Liver (tissue), 9 donors: ENCODE data around the gene SCLY. TPM values are rescaled to one million over a fixed set of nuclear protein-coding genes. Genes with fewer than 3 reads are reported as not detected.
A peak's percentile ranks its signal among the peaks of the same experiment; 100 is the strongest.

ENCODE experiments used
- DNase-seq: peaks from one replicate; pipeline ENCODE4 v3.0.0-alpha.2; 2017; ENCODE audit warnings: low spot score
- H3K27ac ChIP-seq, 2 donors: one replicate each; pipeline ENCODE4 v1.7.0; 2013; ENCODE audit warnings: inconsistent platforms in 2 of 2, low read length in 2 of 2, control low read depth in 1 of 2, low read depth in 1 of 2, mild to moderate bottlenecking in 1 of 2
- H3K27me3 ChIP-seq, 4 donors: one replicate each; pipeline versions ENCODE4 v1.6.1 to v1.7.0; 2013; ENCODE audit warnings: low read length in 3 of 4, inconsistent platforms in 1 of 4, mild to moderate bottlenecking in 1 of 4, moderate library complexity in 1 of 4; ENCODE audit not compliant: control insufficient read depth in 4 of 4, insufficient read depth in 4 of 4
- H3K36me3 ChIP-seq, 4 donors: one replicate each; pipeline versions ENCODE4 v1.6.1 to v1.7.0; 2013; ENCODE audit warnings: low read length in 3 of 4, mild to moderate bottlenecking in 3 of 4, low read depth in 1 of 4, moderate library complexity in 1 of 4; ENCODE audit not compliant: control insufficient read depth in 4 of 4, insufficient read depth in 3 of 4
- H3K4me1 ChIP-seq, 4 donors: one replicate each; pipeline versions ENCODE4 v1.6.1 to v1.7.0; 2013; ENCODE audit warnings: low read length in 3 of 4, mild to moderate bottlenecking in 3 of 4, moderate library complexity in 1 of 4; ENCODE audit not compliant: control insufficient read depth in 4 of 4, insufficient read depth in 4 of 4
- H3K4me3 ChIP-seq, 3 donors: one replicate each; pipeline versions ENCODE4 v1.6.1 to v1.7.0; 2013; ENCODE audit warnings: low read length in 3 of 3, control low read depth in 1 of 3, low read depth in 1 of 3, mild to moderate bottlenecking in 1 of 3
- H3K9ac ChIP-seq, 2 donors: one replicate each; pipeline ENCODE4 v1.7.0; 2013; ENCODE audit warnings: low read length in 2 of 2, mild to moderate bottlenecking in 2 of 2, moderate library complexity in 2 of 2, control low read depth in 1 of 2, low read depth in 1 of 2
- H3K9me3 ChIP-seq, 4 donors: one replicate each; pipeline versions ENCODE4 v1.6.1 to v1.7.0; 2013; ENCODE audit warnings: low read length in 3 of 4; ENCODE audit not compliant: control insufficient read depth in 4 of 4
- ATF3 ChIP-seq: IDR thresholded peaks from 2 replicates; pipeline ENCODE4 v1.6.1; 2016; ENCODE audit warnings: antibody characterized with exemption
- CTCF ChIP-seq: fragments of 150-350 bp; IDR thresholded peaks from 2 replicates; pipeline ENCODE4 v1.5.1; 2017; ENCODE audit warnings: improper control_type of control experiment, low read depth, low read length; ENCODE audit not compliant: missing input control
- EGR1 ChIP-seq, 2 donors: IDR thresholded peaks; 2 replicates each; pipeline ENCODE4 v1.6.1; 2016 to 2018; ENCODE audit warnings: antibody characterized with exemption in 2 of 2, low read depth in 2 of 2
- FOXA1 ChIP-seq: IDR thresholded peaks from 2 replicates; pipeline ENCODE4 v1.6.1; 2016; ENCODE audit warnings: antibody characterized with exemption
- FOXA2 ChIP-seq: IDR thresholded peaks from 2 replicates; pipeline ENCODE4 v1.6.1; 2016; ENCODE audit warnings: antibody characterized with exemption
- GABPA ChIP-seq, 2 donors: IDR thresholded peaks in 1 of 2; conservative IDR thresholded peaks in 1 of 2; 2 replicates each; pipeline ENCODE4 v1.6.1; 2016; ENCODE audit warnings: antibody characterized with exemption in 2 of 2, mild to moderate bottlenecking in 1 of 2, moderate library complexity in 1 of 2
- HNF4A ChIP-seq, 2 donors: conservative IDR thresholded peaks; 2 replicates each; pipeline ENCODE4 v1.6.1; 2016; ENCODE audit warnings: antibody characterized with exemption in 2 of 2, mild to moderate bottlenecking in 2 of 2
- HNF4G ChIP-seq: IDR thresholded peaks from 2 replicates; pipeline ENCODE4 v1.6.1; 2016; ENCODE audit warnings: antibody characterized with exemption
- JUND ChIP-seq, 2 donors: IDR thresholded peaks; 2 replicates each; pipeline ENCODE4 v1.6.1; 2016; ENCODE audit warnings: antibody characterized with exemption in 2 of 2
- MAX ChIP-seq: IDR thresholded peaks from 2 replicates; pipeline ENCODE4 v1.6.1; 2016; ENCODE audit warnings: antibody characterized with exemption
- NR2F2 ChIP-seq: IDR thresholded peaks from 2 replicates; pipeline ENCODE4 v1.6.1; 2016; ENCODE audit warnings: antibody characterized with exemption
- RAD21 ChIP-seq, 2 donors: IDR thresholded peaks; 2 replicates each; pipeline ENCODE4 v1.6.1; 2016; ENCODE audit warnings: antibody characterized with exemption in 2 of 2, mild to moderate bottlenecking in 2 of 2
- REST ChIP-seq: IDR thresholded peaks from 2 replicates; pipeline ENCODE4 v1.6.1; 2016; ENCODE audit warnings: antibody characterized with exemption, mild to moderate bottlenecking
- RXRA ChIP-seq, 2 donors: IDR thresholded peaks; 2 replicates each; pipeline ENCODE4 v1.6.1; 2017 to 2018; ENCODE audit warnings: antibody characterized with exemption in 2 of 2, mild to moderate bottlenecking in 1 of 2
- SP1 ChIP-seq: IDR thresholded peaks from 2 replicates; pipeline ENCODE4 v1.6.1; 2018; ENCODE audit warnings: antibody characterized with exemption, mild to moderate bottlenecking
- TAF1 ChIP-seq: conservative IDR thresholded peaks from 2 replicates; pipeline ENCODE4 v1.6.1; 2016; ENCODE audit warnings: antibody characterized with exemption, mild to moderate bottlenecking
- YY1 ChIP-seq: IDR thresholded peaks from 2 replicates; pipeline ENCODE4 v1.6.1; 2016; ENCODE audit warnings: antibody characterized with exemption, mild to moderate bottlenecking
- ZBTB33 ChIP-seq: IDR thresholded peaks from 2 replicates; pipeline ENCODE4 v1.6.1; 2016; ENCODE audit warnings: antibody characterized with exemption
- WGBS: extraction: QIAGEN DNeasy Blood & Tissue Kit; methylation state at CpG from one replicate; pipeline ENCODE4 v1.1.7; 2013; 5-methylcytosine and 5-hydroxymethylcytosine counted together
- polyA plus RNA-seq, 2 donors: library from polyadenylated mRNA; stranded (reverse) in 1 of 2; unstranded in 1 of 2; fragments of 200-250 nt in 1 of 2; fragments of >200 nt in 1 of 2; fragmentation: Nextera tagmentation in 1 of 2; extraction: Ambion mirVana in 1 of 2; gene quantifications; one replicate each; pipeline versions ENCODE4 v1.2.1 to v1.2.3, GENCODE V29; 2013 to 2015
- total RNA-seq, 2 donors: library from RNA; depleted of rRNA; stranded (reverse); fragments of >200 nt; gene quantifications; one replicate each; pipeline ENCODE4 v1.2.3, GENCODE V29; 2014
- donor health status: healthy.
- donor health status: healthy.
- donor health status: healthy.
- donor health status: healthy.
- donor health status: healthy.

SCLY gene
- total and polyA plus RNA-seq, 4 donors = 21.6 to 39.2 (median 25.0) TPM

- Histone ChIP-seq H3K36me3 (peaks cover 6 to 27% (median 19%) of the 10 kb centered on the region in 4 donors), H3K9ac (no peak overlapping the region), H3K9me3 (peaks cover 0 to 7% (median 3%) of the 10 kb centered on the region in 4 donors), H3K4me1 (peaks cover 0 to 31% (median 10%) of the 10 kb centered on the region in 4 donors), H3K27ac (peak overlapping the region; percentile 3 to 9), H3K27me3 (no peaks in the 10 kb centered on the region), H3K4me3 (no peak overlapping the region)
- 56% methylated on average over 1 of the region's 1 CpG for WGBS
- TF ChIP-seq HNF4A (conservative IDR thresholded peaks at IDR 0.05) = peak in 1 of 2 donors; percentile 9
- TF ChIP-seq FOXA1 = no peak
- no peak for TF ChIP-seq ATF3
- DNase-seq = no peak
Measured at GRCh38 chr2:238077292-238077691, 16.5 kb downstream of the SCLY start.

- no peaks in the 10 kb centered on the region for H3K27me3 ChIP-seq
- H3K27ac ChIP-seq = peak overlapping the region; percentile 57 to 84
- WGBS = 31% methylated on average over 2 of the region's 2 CpGs
Measured at GRCh38 chr2:238079874-238080327, 19.1 kb downstream of the SCLY start.

More at GRCh38 chr2:238079874-238080327, 19.1 kb downstream of the SCLY start:
- H3K4me1 ChIP-seq = peaks cover 0 to 31% (median 10%) of the 10 kb centered on the region in 4 donors
- no peak for DNase-seq
- peaks cover 0 to 5% (median 0%) of the 10 kb centered on the region in 4 donors for H3K9me3 ChIP-seq
- H3K36me3 ChIP-seq = peaks cover 11 to 31% (median 24%) of the 10 kb centered on the region in 4 donors
- TF ChIP-seq RXRA (IDR thresholded peaks at IDR 0.05) = peak; percentile 60 to 80
- TF ChIP-seq HNF4A (conservative IDR thresholded peaks at IDR 0.05) = peak; percentile 78
- no peak for TF ChIP-seq TAF1
- peak in 1 of 2 donors; percentile 85 for TF ChIP-seq EGR1 (IDR thresholded peaks at IDR 0.05; ENCODE audit: low read depth in 2 of 2)
- TF ChIP-seq RAD21 (IDR thresholded peaks at IDR 0.05) = peak; percentile 52 to 54
- TF ChIP-seq FOXA1 = peak; percentile 94
- TF ChIP-seq YY1 = peak; percentile 91
- no peak for TF ChIP-seq NR2F2
- TF ChIP-seq ZBTB33 = peak; percentile 69
- peak; percentile 61 to 68 for TF ChIP-seq JUND (IDR thresholded peaks at IDR 0.05)
- peak; percentile 84 for TF ChIP-seq MAX
- TF ChIP-seq CTCF = no peak
- peak; percentile 12 to 50 for TF ChIP-seq GABPA (IDR thresholded peaks at IDR 0.05 in 1 of 2, conservative IDR thresholded peaks at IDR 0.05 in 1 of 2)
- peak; percentile 65 for TF ChIP-seq REST
- peak; percentile 68 for TF ChIP-seq SP1
- no peak for TF ChIP-seq HNF4G
- peak; percentile 98 for TF ChIP-seq FOXA2
- TF ChIP-seq ATF3 = peak; percentile 24
- H3K4me3 ChIP-seq = peak overlapping the region in 1 of 3 donors; percentile 57
- peak overlapping the region in 1 of 2 donors; percentile 8 for H3K9ac ChIP-seq
